A549 (cell line): Measurements from ENCODE around the gene DHX58. TPM values are rescaled to one million over a fixed set of nuclear protein-coding genes. Genes with fewer than 3 reads are reported as not detected.

Experiments used
- ATAC-seq, 2 experiments: fragments of 200-7000 bp in 1 of 2; fragments of >200 bp in 1 of 2; cut with Nextera tagmentation in 1 of 2; cut with Tn5 transposase in 1 of 2; 3 replicates each; pipeline versions ENCODE4 v1.8.0 to v1.9.1; 2018 to 2020; ENCODE audit warnings: mild to moderate bottlenecking in 1 of 2, moderate library complexity in 1 of 2
- CTCF ChIA-PET: fragments of 300-600 bp; sonication (Branson Sonifier 250); formaldehyde crosslinking; extraction: SDS; loops from one replicate; lab custom pipeline; 2021; ENCODE audit warnings: antibody characterized with exemption, inconsistent platforms; lab: Yijun Ruan, JAX
- POLR2A ChIA-PET: fragments of 350-600 bp; formaldehyde crosslinking; extraction: SDS; loops from one replicate; lab custom pipeline; 2021; ENCODE audit warnings: antibody characterized with exemption, inconsistent platforms; lab: Yijun Ruan, JAX
- DNase-seq, 2 experiments: peaks; one replicate each; pipeline versions ENCODE4 v3.0.0 to v3.0.0-alpha.2; 2011 to 2016; ENCODE audit warnings: low read depth in 1 of 2, low spot score in 1 of 2
- FAIRE-seq: peaks from 2 replicates; lab custom pipeline; 2011; peaks lifted over from hg19 to GRCh38; lab: Jason Lieb, UNC
- H3K27ac ChIP-seq, 2 experiments: fragments of >200 bp; sonication (Bioruptor Twin); formaldehyde crosslinking; 3 replicates each; pipeline ENCODE4 v1.5.1; 2016 to 2017
- H3K4me1 ChIP-seq: fragments of >200 bp; sonication (Bioruptor Twin); formaldehyde crosslinking; 3 replicates; pipeline ENCODE4 v1.6.1; 2016
- H3K4me2 ChIP-seq: fragments of >200 bp; sonication (Bioruptor Twin); formaldehyde crosslinking; 3 replicates; pipeline ENCODE4 v1.6.1; 2016
- H3K4me3 ChIP-seq: fragments of >200 bp; sonication (Bioruptor Twin); formaldehyde crosslinking; 3 replicates; pipeline ENCODE4 v1.5.1; 2016
- H3K9me3 ChIP-seq: fragments of >200 bp; sonication (Bioruptor Twin); formaldehyde crosslinking; 3 replicates; pipeline ENCODE4 v1.6.1; 2016
- BCL3 ChIP-seq: fragments of >200 bp; sonication (Bioruptor Twin); formaldehyde crosslinking; IDR thresholded peaks from 3 replicates; pipeline ENCODE4 v1.6.1; 2016
- BHLHE40 ChIP-seq: IDR thresholded peaks from 2 replicates; pipeline ENCODE4 v1.6.1; 2012; ENCODE audit warnings: low read depth, low read length, inconsistent platforms
- CBX2 ChIP-seq: fragments of 200-600 bp; sonication (generic); IDR thresholded peaks from 2 replicates; pipeline ENCODE4 v1.6.1; 2016; ENCODE audit warnings: low read depth, mild to moderate bottlenecking, borderline replicate concordance
- CBX8 ChIP-seq: fragments of 200-600 bp; sonication (generic); IDR thresholded peaks from 2 replicates; pipeline ENCODE4 v1.6.1; 2016
- CHD4 ChIP-seq: fragments of 200-600 bp; sonication (generic); IDR thresholded peaks from 2 replicates; pipeline ENCODE4 v1.6.1; 2016; ENCODE audit warnings: antibody characterized with exemption, mild to moderate bottlenecking, borderline replicate concordance
- E2F6 ChIP-seq: IDR thresholded peaks from 2 replicates; pipeline ENCODE4 v1.6.1; 2012; ENCODE audit warnings: low read depth, borderline replicate concordance
- EHF ChIP-seq: fragments of 250-450 bp; sonication (Bioruptor Pico); IDR thresholded peaks from 2 replicates; pipeline ENCODE4 v1.5.0; 2020; ENCODE audit warnings: mild to moderate bottlenecking
- EHMT2 ChIP-seq: fragments of 200-600 bp; sonication (generic); IDR thresholded peaks from 2 replicates; pipeline ENCODE4 v1.6.1; 2016; ENCODE audit warnings: antibody characterized with exemption, low read depth, mild to moderate bottlenecking, moderate library complexity
- FOSB ChIP-seq: fragments of 250-450 bp; sonication (Bioruptor Pico); IDR thresholded peaks from 2 replicates; pipeline ENCODE4 v1.5.0; 2020; ENCODE audit warnings: mild to moderate bottlenecking, moderate library complexity
- FOXS1 ChIP-seq: fragments of 250-450 bp; sonication (Bioruptor Pico); IDR thresholded peaks from 2 replicates; pipeline ENCODE4 v1.5.0; 2020; ENCODE audit warnings: mild to moderate bottlenecking, moderate library complexity
- GATA3 ChIP-seq: IDR thresholded peaks from 2 replicates; pipeline ENCODE4 v1.6.1; 2012; ENCODE audit warnings: borderline replicate concordance
- HDAC2 ChIP-seq: fragments of 200-600 bp; sonication (generic); IDR thresholded peaks from 2 replicates; pipeline ENCODE4 v1.6.1; 2016
- HES2 ChIP-seq: fragments of >200 bp; sonication (Bioruptor Twin); formaldehyde crosslinking; IDR thresholded peaks from 2 replicates; pipeline ENCODE4 v1.6.1; 2016
- HEYL ChIP-seq: fragments of 250-450 bp; sonication (Bioruptor Pico); IDR thresholded peaks from 2 replicates; pipeline ENCODE4 v1.8.0; 2021; ENCODE audit warnings: mild to moderate bottlenecking, moderate library complexity
- HMGXB4 ChIP-seq: fragments of 250-450 bp; sonication (Bioruptor Pico); IDR thresholded peaks from 2 replicates; pipeline ENCODE4 v1.5.0; 2021; ENCODE audit warnings: mild to moderate bottlenecking, moderate library complexity, borderline replicate concordance
- HOXB5 ChIP-seq: fragments of 250-450 bp; sonication (Bioruptor Pico); IDR thresholded peaks from 2 replicates; pipeline ENCODE4 v1.5.0; 2020; ENCODE audit warnings: mild to moderate bottlenecking, moderate library complexity
- KDM5A ChIP-seq: fragments of 200-600 bp; sonication (generic); IDR thresholded peaks from 2 replicates; pipeline ENCODE4 v1.6.1; 2016; ENCODE audit warnings: antibody characterized with exemption, mild to moderate bottlenecking
- MAFK ChIP-seq: fragments of 450-650 bp; IDR thresholded peaks from 2 replicates; pipeline ENCODE4 v1.6.1; 2014; ENCODE audit not compliant: partially characterized antibody
- MAZ ChIP-seq: fragments of 150-350 bp; IDR thresholded peaks from 2 replicates; pipeline ENCODE4 v1.6.1; 2014; ENCODE audit warnings: antibody characterized with exemption, low read depth, low read length, borderline replicate concordance
- NFE2L2 ChIP-seq: fragments of 150-350 bp; conservative IDR thresholded peaks from 2 replicates; pipeline ENCODE4 v1.6.1; 2014; ENCODE audit warnings: low read length
- PHF8 ChIP-seq: fragments of 200-600 bp; sonication (generic); IDR thresholded peaks from 2 replicates; pipeline ENCODE4 v1.6.1; 2016; ENCODE audit warnings: low read depth, mild to moderate bottlenecking, antibody characterized with exemption, moderate library complexity, borderline replicate concordance
- RNF2 ChIP-seq: fragments of 200-600 bp; sonication (generic); IDR thresholded peaks from 2 replicates; pipeline ENCODE4 v1.6.1; 2016; ENCODE audit warnings: low read depth, mild to moderate bottlenecking, antibody characterized with exemption, moderate library complexity, borderline replicate concordance
- TFCP2L1 ChIP-seq: fragments of 250-450 bp; sonication (Bioruptor Pico); IDR thresholded peaks from 2 replicates; pipeline ENCODE4 v1.5.0; 2021; ENCODE audit warnings: mild to moderate bottlenecking
- TP53 ChIP-seq: fragments of 250-450 bp; sonication (Bioruptor Pico); IDR thresholded peaks from 2 replicates; pipeline ENCODE4 v1.5.0; 2021; ENCODE audit warnings: mild to moderate bottlenecking, moderate library complexity
- ZC3H11A ChIP-seq: fragments of 450-650 bp; IDR thresholded peaks from 2 replicates; pipeline ENCODE4 v1.6.1; 2014; ENCODE audit warnings: antibody characterized with exemption, mild to moderate bottlenecking
- ZFP36 ChIP-seq: fragments of 450-650 bp; IDR thresholded peaks from 2 replicates; pipeline ENCODE4 v1.6.1; 2014; ENCODE audit warnings: borderline replicate concordance; ENCODE audit not compliant: partially characterized antibody
- ZSCAN20 ChIP-seq: fragments of 250-450 bp; sonication (Bioruptor Pico); IDR thresholded peaks from 2 replicates; pipeline ENCODE4 v1.8.0; 2022; ENCODE audit warnings: mild to moderate bottlenecking, moderate library complexity
- WGBS: methylation state at CpG from one replicate; pipeline ENCODE4 v1.1.6; 2017; ENCODE audit errors: missing lambda C conversion rate; 5-methylcytosine and 5-hydroxymethylcytosine counted together
- polyA plus RNA-seq, 4 experiments: library from polyadenylated mRNA; depleted of rRNA in 3 of 4; stranded (reverse); fragments of >200 nt; fragmentation: RNase III in 1 of 4; extraction: RNeasy Plus Mini Kit Qiagen cat#74134 plus additional on column Dnase treatment in 1 of 4; gene quantifications; 2 replicates in 3 of 4; 3 replicates in 1 of 4; pipeline ENCODE4 v1.2.3, GENCODE V29; 2011 to 2017
- TF ChIP-seq, protein P1 (sequence below): fragments of 250-450 bp; sonication (Bioruptor Pico); IDR thresholded peaks from 2 replicates; pipeline ENCODE4 v1.5.0; 2020; ENCODE audit warnings: low read depth, mild to moderate bottlenecking, moderate library complexity
- TF ChIP-seq, protein P2 (sequence below): IDR thresholded peaks from 2 replicates; pipeline ENCODE4 v1.6.1; 2012

Gene DHX58
- polyA plus RNA-seq, 2 of the 4 experiments (the other 2 are of a cell fraction), result 0.37 to 0.59 TPM

GRCh38 chr17:42096360-42097111 lies 16.0 kb downstream of the DHX58 start:
- POLR2A ChIA-PET, result interaction anchor here (0.6 kb wide), 2 partner anchors 10 to 230 kb away, joined by 3 to 5 read pairs; no protein-coding TSS in a partner anchor
- ATAC-seq (no peak; a peak in 1 of 6 replicates), FAIRE-seq (no peak)

DNA sequence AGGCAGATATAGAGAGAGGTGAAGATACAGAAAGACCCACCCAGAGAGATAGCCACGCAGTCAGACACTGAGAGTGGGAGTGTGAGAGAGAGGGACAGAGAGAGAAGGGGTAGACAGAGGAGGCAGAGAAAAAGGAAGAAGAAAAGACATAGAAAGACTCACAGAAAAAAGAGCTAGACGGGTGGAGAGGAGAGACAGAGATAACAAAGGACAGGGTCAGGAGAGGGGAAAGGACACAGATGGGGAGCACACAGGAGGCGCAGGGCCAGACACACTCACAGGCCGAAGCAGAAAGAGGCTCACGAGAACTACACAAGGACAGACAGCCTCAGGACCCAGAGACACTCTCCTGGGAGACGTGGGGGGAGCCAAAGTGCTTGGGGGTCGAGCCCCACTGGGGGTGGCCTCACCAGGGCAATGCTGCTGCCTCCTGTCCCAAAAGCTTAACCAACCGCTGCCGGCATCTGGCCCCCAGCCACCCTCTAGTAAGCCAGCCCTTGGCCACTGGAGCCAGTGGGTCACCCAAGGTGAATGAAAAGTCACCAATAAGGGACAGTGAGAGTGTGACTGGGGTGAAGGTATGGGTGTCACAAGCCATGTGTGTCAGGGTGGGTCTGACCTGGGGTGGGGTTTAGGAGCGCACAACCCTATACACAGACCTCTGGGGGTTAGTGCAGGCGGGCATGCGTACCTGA lies 18.0 kb downstream of the DHX58 start:
- Histone ChIP-seq H3K4me1 (0 out of 3 replicates have a peak, but pooled peaks cover 3% of the 10 kb centered on the region), H3K27ac (no peak overlapping the region), H3K9me3 (no peaks in the 10 kb centered on the region), H3K4me2 (no peak overlapping the region), H3K4me3 (no peak overlapping the region)
- CTCF ChIA-PET, result interaction anchor here (0.6 to 39.5 kb wide), 7 partner anchors 10 to 131 kb away, joined by 3 to 658 read pairs (median 4); partner anchors contain the start of genes DHX58, DNAJC7, KAT2A and NKIRAS2
- no peak for ATAC-seq
- TF ChIP-seq ZSCAN20, result no peak
- TF ChIP-seq HES2, result no peak
- TF ChIP-seq FOXS1, result no peak
- TF ChIP-seq MAZ, result no peak
- TF ChIP-seq BCL3, result no peak
- no peak for TF ChIP-seq ZFP36
- TF ChIP-seq, protein P1, sequence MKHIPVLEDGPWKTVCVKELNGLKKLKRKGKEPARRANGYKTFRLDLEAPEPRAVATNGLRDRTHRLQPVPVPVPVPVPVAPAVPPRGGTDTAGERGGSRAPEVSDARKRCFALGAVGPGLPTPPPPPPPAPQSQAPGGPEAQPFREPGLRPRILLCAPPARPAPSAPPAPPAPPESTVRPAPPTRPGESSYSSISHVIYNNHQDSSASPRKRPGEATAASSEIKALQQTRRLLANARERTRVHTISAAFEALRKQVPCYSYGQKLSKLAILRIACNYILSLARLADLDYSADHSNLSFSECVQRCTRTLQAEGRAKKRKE, result no peak
- TF ChIP-seq EHF, result no peak
- no peak for TF ChIP-seq NFE2L2
- no peak for TF ChIP-seq CBX8
- no peak for TF ChIP-seq GATA3
- TF ChIP-seq CHD4, result no peak
- TF ChIP-seq HOXB5 (CRISPR knock-in tag), result no peak
- no peak for TF ChIP-seq KDM5A
- TF ChIP-seq TP53 (CRISPR knock-in tag), result no peak
- no peak for TF ChIP-seq HDAC2
- no peak for TF ChIP-seq EHMT2
- no peak for TF ChIP-seq HEYL
- TF ChIP-seq E2F6, result no peak
- TF ChIP-seq ZC3H11A, result no peak
- 76% methylated on average over 12 of the region's 12 CpGs for WGBS
- no peak for DNase-seq
- POLR2A ChIA-PET, result no interaction called here
- no peak for FAIRE-seq

More at GRCh38 chr17:42096360-42097111, 16.0 kb downstream of the DHX58 start:
- CTCF ChIA-PET, result interaction anchor here (0.8 to 39.5 kb wide), 7 partner anchors 9 to 134 kb away, joined by 3 to 658 read pairs (median 4); partner anchors contain the start of genes DHX58, DNAJC7, KAT2A and NKIRAS2
- no peaks in the 10 kb centered on the region for H3K9me3 ChIP-seq
- WGBS, result 67% methylated on average over 6 of the region's 8 CpGs
- H3K4me1 ChIP-seq, result 0 out of 3 replicates have a peak, but pooled peaks cover 3% of the 10 kb centered on the region
- H3K4me2 ChIP-seq, result no peak overlapping the region
- no peak overlapping the region for H3K4me3 ChIP-seq
- DNase-seq, result no peak
- TF ChIP-seq TFCP2L1 (CRISPR knock-in tag) (no peak), FOXS1 (no peak), CBX8 (no peak), MAZ (no peak), RNF2 (no peak), BHLHE40 (no peak), ZC3H11A (no peak), PHF8 (no peak), GATA3 (no peak), CBX2 (no peak), HMGXB4 (CRISPR knock-in tag) (no peak), ZSCAN20 (no peak), MAFK (no peak), FOSB (CRISPR knock-in tag) (no peak)
- TF ChIP-seq, protein P2, sequence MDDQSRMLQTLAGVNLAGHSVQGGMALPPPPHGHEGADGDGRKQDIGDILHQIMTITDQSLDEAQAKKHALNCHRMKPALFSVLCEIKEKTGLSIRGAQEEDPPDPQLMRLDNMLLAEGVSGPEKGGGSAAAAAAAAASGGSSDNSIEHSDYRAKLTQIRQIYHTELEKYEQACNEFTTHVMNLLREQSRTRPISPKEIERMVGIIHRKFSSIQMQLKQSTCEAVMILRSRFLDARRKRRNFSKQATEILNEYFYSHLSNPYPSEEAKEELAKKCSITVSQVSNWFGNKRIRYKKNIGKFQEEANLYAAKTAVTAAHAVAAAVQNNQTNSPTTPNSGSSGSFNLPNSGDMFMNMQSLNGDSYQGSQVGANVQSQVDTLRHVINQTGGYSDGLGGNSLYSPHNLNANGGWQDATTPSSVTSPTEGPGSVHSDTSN, result no peak
- H3K27ac ChIP-seq, result no peak overlapping the region
